HG02885 (cell line): ENCODE measurements around the gene TLR3.
"Not testable (repeated sequence)": the region's sequence is repeated elsewhere in the genome, so short reads cannot be mapped to it uniquely, and the experiment has no call there.

Source experiments
- ATAC-seq: cut with Tn5 transposase; IDR thresholded peaks from one replicate; pipeline ENCODE4 v1.9.1; 2021; ENCODE audit warnings: mild to moderate bottlenecking; ENCODE audit not compliant: unreplicated experiment, poor library complexity

Gene TLR3

GRCh38 chr4:186040316-186040715 is 28.6 kb upstream of the TLR3 start:
- ATAC-seq, result no peak

GRCh38 chr4:186047501-186047900 is 21.5 kb upstream of the TLR3 start:
- not testable (repeated sequence) for ATAC-seq

GRCh38 chr4:186050135-186050534 is 18.8 kb upstream of the TLR3 start:
- ATAC-seq, result not testable (repeated sequence)

GRCh38 chr4:186051096-186051495 is 17.9 kb upstream of the TLR3 start:
- ATAC-seq, result no peak

GRCh38 chr4:186058253-186058979 is 10.5 kb upstream of the TLR3 start:
- ATAC-seq, result peak; percentile 100

GRCh38 chr4:186058980-186059316 is 10.0 kb upstream of the TLR3 start:
- no peak for ATAC-seq

- no peak for ATAC-seq
Measured at GRCh38 chr4:186061921-186062320, 7.0 kb upstream of the TLR3 start.

GRCh38 chr4:186067757-186068385 is 1.1 kb upstream of the TLR3 start:
- ATAC-seq, result peak; percentile 88

GRCh38 chr4:186069729-186070128 is 773 bp downstream of the TLR3 start:
- no peak for ATAC-seq

- no peak for ATAC-seq
Measured at GRCh38 chr4:186072516-186072915, 3.6 kb downstream of the TLR3 start.

- ATAC-seq, result no peak
Measured at GRCh38 chr4:186074189-186074588, 5.2 kb downstream of the TLR3 start.

GRCh38 chr4:186078981-186079638 is 10.2 kb downstream of the TLR3 start:
- no peak for ATAC-seq

- no peak for ATAC-seq
Measured at GRCh38 chr4:186079694-186080093, 10.7 kb downstream of the TLR3 start.

GRCh38 chr4:186081202-186081807 is 12.3 kb downstream of the TLR3 start:
- no peak for ATAC-seq

- ATAC-seq, result no peak
Measured at GRCh38 chr4:186082221-186082620, 13.3 kb downstream of the TLR3 start.

GRCh38 chr4:186088523-186088922 is 19.6 kb downstream of the TLR3 start:
- ATAC-seq, result no peak

- no peak for ATAC-seq
Measured at GRCh38 chr4:186092296-186092695, 23.3 kb downstream of the TLR3 start.

GRCh38 chr4:186095406-186095805 is 26.4 kb downstream of the TLR3 start:
- no peak for ATAC-seq

GRCh38 chr4:186096681-186097165 is 27.8 kb downstream of the TLR3 start:
- ATAC-seq, result no peak

- no peak for ATAC-seq
Measured at GRCh38 chr4:186097386-186097785, 28.4 kb downstream of the TLR3 start.

GRCh38 chr4:186102931-186103330 is 34.0 kb downstream of the TLR3 start:
- no peak for ATAC-seq
